Measurements from ENCODE around the gene MTOR.
"Not testable (repeated sequence)": the region's sequence is repeated elsewhere in the genome, so short reads cannot be mapped to it uniquely, and the experiment has no call there.

GRCh38 chr1:11162752-11163151 lies 99.6 kb downstream of the MTOR start:
- not testable (repeated sequence) for TF ChIP-seq CTCF, POLR2A (IDR thresholded peaks at IDR 0.05)

All from thyroid gland (tissue), 4 donors.